ENCODE data around the gene LRRC26. TPM values are rescaled to one million over a fixed set of nuclear protein-coding genes. Genes with fewer than 3 reads are reported as not detected.
A peak's percentile ranks its signal among the peaks of the same experiment; 100 is the strongest.

LRRC26 gene
- total and polyA plus RNA-seq, 2 of the 13 experiments (the other 11 are each of a cell fraction or from before 2014, with no cell fraction given): not detected

GRCh38 chr9:137217276-137218211, 47.7 kb upstream of the LRRC26 start (continued):
- TF ChIP-seq, protein P1, sequence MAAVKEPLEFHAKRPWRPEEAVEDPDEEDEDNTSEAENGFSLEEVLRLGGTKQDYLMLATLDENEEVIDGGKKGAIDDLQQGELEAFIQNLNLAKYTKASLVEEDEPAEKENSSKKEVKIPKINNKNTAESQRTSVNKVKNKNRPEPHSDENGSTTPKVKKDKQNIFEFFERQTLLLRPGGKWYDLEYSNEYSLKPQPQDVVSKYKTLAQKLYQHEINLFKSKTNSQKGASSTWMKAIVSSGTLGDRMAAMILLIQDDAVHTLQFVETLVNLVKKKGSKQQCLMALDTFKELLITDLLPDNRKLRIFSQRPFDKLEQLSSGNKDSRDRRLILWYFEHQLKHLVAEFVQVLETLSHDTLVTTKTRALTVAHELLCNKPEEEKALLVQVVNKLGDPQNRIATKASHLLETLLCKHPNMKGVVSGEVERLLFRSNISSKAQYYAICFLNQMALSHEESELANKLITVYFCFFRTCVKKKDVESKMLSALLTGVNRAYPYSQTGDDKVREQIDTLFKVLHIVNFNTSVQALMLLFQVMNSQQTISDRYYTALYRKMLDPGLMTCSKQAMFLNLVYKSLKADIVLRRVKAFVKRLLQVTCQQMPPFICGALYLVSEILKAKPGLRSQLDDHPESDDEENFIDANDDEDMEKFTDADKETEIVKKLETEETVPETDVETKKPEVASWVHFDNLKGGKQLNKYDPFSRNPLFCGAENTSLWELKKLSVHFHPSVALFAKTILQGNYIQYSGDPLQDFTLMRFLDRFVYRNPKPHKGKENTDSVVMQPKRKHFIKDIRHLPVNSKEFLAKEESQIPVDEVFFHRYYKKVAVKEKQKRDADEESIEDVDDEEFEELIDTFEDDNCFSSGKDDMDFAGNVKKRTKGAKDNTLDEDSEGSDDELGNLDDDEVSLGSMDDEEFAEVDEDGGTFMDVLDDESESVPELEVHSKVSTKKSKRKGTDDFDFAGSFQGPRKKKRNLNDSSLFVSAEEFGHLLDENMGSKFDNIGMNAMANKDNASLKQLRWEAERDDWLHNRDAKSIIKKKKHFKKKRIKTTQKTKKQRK (IDR thresholded peaks at IDR 0.05; ENCODE audit: low read length): no peak
- TF ChIP-seq HDAC2 (CRISPR knock-in tag; IDR thresholded peaks at IDR 0.05) (peak; percentile 21; the same call in 1 of the 2 replicates), ZFP36L2 (CRISPR knock-in tag; IDR thresholded peaks at IDR 0.05) (no peak), ZNF224 (CRISPR knock-in tag; IDR thresholded peaks at IDR 0.05) (0 out of 2 replicates have a peak, but pooled peaks have one; percentile 33), U2AF2 (IDR thresholded peaks at IDR 0.05; ENCODE audit: low read depth, low read length) (no peak), SNAI1 (CRISPR knock-in tag; IDR thresholded peaks at IDR 0.05; ENCODE audit: borderline replicate concordance) (0 out of 2 replicates have a peak, but pooled peaks have one; percentile 64), REPIN1 (CRISPR knock-in tag; IDR thresholded peaks at IDR 0.05; ENCODE audit: borderline replicate concordance, low read depth) (peak; percentile 20; the same call in 1 of the 2 replicates), JUND (CRISPR knock-in tag; IDR thresholded peaks at IDR 0.05) (no peak), KDM6A (CRISPR knock-in tag; IDR thresholded peaks at IDR 0.05; ENCODE audit: low read depth) (no peak), PAX8 (CRISPR knock-in tag; IDR thresholded peaks at IDR 0.05; ENCODE audit: borderline replicate concordance) (0 out of 2 replicates have a peak, but pooled peaks have one; percentile 41), ZNF784 (CRISPR knock-in tag; IDR thresholded peaks at IDR 0.05; ENCODE audit: borderline replicate concordance) (peak; percentile 60; the same call in 1 of the 2 replicates), SRSF4 (IDR thresholded peaks at IDR 0.05; ENCODE audit: low read depth, low read length, poor library complexity, severe bottlenecking) (no peak), SOX5 (CRISPR knock-in tag; IDR thresholded peaks at IDR 0.05; ENCODE audit: borderline replicate concordance) (peak; percentile 34; the same call in 1 of the 2 replicates), ZNF891 (CRISPR knock-in tag; IDR thresholded peaks at IDR 0.05) (peak; percentile 17; the same call in 1 of the 2 replicates), TCF7L2 (IDR thresholded peaks at IDR 0.05; ENCODE audit: low read depth, low read length) (no peak), NFIC (IDR thresholded peaks at IDR 0.05; ENCODE audit: low read length) (no peak), ZNF235 (CRISPR knock-in tag; IDR thresholded peaks at IDR 0.05; ENCODE audit: borderline replicate concordance) (0 out of 2 replicates have a peak, but pooled peaks have one; percentile 28)
- TF ChIP-seq, protein P2, sequence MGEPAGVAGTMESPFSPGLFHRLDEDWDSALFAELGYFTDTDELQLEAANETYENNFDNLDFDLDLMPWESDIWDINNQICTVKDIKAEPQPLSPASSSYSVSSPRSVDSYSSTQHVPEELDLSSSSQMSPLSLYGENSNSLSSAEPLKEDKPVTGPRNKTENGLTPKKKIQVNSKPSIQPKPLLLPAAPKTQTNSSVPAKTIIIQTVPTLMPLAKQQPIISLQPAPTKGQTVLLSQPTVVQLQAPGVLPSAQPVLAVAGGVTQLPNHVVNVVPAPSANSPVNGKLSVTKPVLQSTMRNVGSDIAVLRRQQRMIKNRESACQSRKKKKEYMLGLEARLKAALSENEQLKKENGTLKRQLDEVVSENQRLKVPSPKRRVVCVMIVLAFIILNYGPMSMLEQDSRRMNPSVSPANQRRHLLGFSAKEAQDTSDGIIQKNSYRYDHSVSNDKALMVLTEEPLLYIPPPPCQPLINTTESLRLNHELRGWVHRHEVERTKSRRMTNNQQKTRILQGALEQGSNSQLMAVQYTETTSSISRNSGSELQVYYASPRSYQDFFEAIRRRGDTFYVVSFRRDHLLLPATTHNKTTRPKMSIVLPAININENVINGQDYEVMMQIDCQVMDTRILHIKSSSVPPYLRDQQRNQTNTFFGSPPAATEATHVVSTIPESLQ (CRISPR knock-in tag; conservative IDR thresholded peaks at IDR 0.05): no peak
- TF ChIP-seq, protein P3, sequence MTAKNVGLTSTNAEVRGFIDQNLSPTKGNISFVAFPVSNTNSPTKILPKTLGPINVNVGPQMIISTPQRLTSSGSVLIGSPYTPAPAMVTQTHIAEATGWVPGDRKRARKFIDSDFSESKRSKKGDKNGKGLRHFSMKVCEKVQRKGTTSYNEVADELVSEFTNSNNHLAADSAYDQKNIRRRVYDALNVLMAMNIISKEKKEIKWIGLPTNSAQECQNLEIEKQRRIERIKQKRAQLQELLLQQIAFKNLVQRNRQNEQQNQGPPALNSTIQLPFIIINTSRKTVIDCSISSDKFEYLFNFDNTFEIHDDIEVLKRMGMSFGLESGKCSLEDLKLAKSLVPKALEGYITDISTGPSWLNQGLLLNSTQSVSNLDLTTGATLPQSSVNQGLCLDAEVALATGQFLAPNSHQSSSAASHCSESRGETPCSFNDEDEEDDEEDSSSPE (CRISPR knock-in tag; IDR thresholded peaks at IDR 0.05): no peak

All from HepG2 (cell line).